Heart left ventricle (tissue), 16 donors: ENCODE measurements around the gene TARS2. TPM values are rescaled to one million over a fixed set of nuclear protein-coding genes. Genes with fewer than 3 reads are reported as not detected.

ENCODE experiments used
- ATAC-seq, 4 donors: fragments of 200-7000 bp; cut with Tn5 transposase; one replicate each; pipeline ENCODE4 v1.9.1; 2020 to 2022; ENCODE audit warnings: moderate library complexity in 4 of 4, mild to moderate bottlenecking in 3 of 4, moderate number of reproducible peaks in 1 of 4
- DNase-seq, 5 donors: peaks; one replicate each; pipeline ENCODE4 v3.0.0-alpha.2; 2020
- H3K27ac ChIP-seq, 12 donors: fragments of 200-600 bp; sonication (generic) in 4 of 12; one replicate each; pipeline versions ENCODE4 v1.5.0 to v1.8.0; 2016 to 2022; ENCODE audit warnings: mild to moderate bottlenecking in 2 of 12
- H3K27me3 ChIP-seq, 9 donors: fragments of 200-600 bp; sonication (generic) in 2 of 9; one replicate each; pipeline versions ENCODE4 v1.5.1 to v1.8.0; 2016 to 2022; ENCODE audit warnings: mild to moderate bottlenecking in 3 of 9
- H3K36me3 ChIP-seq, 9 donors: fragments of 200-600 bp; sonication (generic) in 2 of 9; one replicate each; pipeline versions ENCODE4 v1.5.0 to v1.8.0; 2018 to 2022; ENCODE audit warnings: mild to moderate bottlenecking in 2 of 9
- H3K4me1 ChIP-seq, 12 donors: fragments of 200-600 bp; sonication (generic) in 4 of 12; one replicate each; pipeline versions ENCODE4 v1.5.0 to v1.8.0; 2016 to 2022; ENCODE audit warnings: mild to moderate bottlenecking in 3 of 12
- H3K4me3 ChIP-seq, 12 donors: fragments of 200-600 bp; sonication (generic) in 4 of 12; one replicate each; pipeline versions ENCODE4 v1.5.0 to v1.8.0; 2017 to 2022; ENCODE audit warnings: mild to moderate bottlenecking in 9 of 12, moderate library complexity in 4 of 12
- H3K9me3 ChIP-seq, 12 donors: fragments of 200-600 bp; sonication (generic) in 4 of 12; one replicate each; pipeline versions ENCODE4 v1.5.0 to v1.8.0; 2016 to 2022; ENCODE audit warnings: mild to moderate bottlenecking in 1 of 12
- POLR2A ChIP-seq, 2 donors: fragments of 450-650 bp; IDR thresholded peaks; one replicate each; pipeline ENCODE4 v1.6.1; 2017; ENCODE audit warnings: antibody characterized with exemption in 2 of 2, mild to moderate bottlenecking in 2 of 2, moderate library complexity in 2 of 2
- WGBS, 4 donors: extraction: QIAGEN DNeasy Blood & Tissue Kit in 2 of 4; methylation state at CpG; one replicate each; pipeline versions ENCODE4 v1.1.5 to v1.1.7; 2013 to 2018; 5-methylcytosine and 5-hydroxymethylcytosine counted together
- intact Hi-C, 10 donors: fragments of 100-400 bp; cut with DNase I; formaldehyde crosslinking; loops; one replicate each; pipeline versions ENCODE4 v1.11.1 to v1.14.2; 2022
- polyA plus RNA-seq, 2 donors: library from polyadenylated mRNA; stranded (reverse); fragments of 200-250 nt; gene quantifications; one replicate each; pipeline ENCODE4 v1.2.3, GENCODE V29; 2013
- total RNA-seq, 9 donors: library from RNA; depleted of rRNA in 2 of 9; stranded (reverse); fragments of >200 nt in 2 of 9; fragmentation: NEBNext Ultra II Directional in 3 of 9; extraction: Animal tissue kit (Norgen Biotek cat#: 25700) in 3 of 9; gene quantifications; one replicate each; pipeline versions ENCODE4 v1.1.0 to v1.2.4, GENCODE V29; 2016 to 2023
- TF ChIP-seq, protein P1 (sequence below), 12 donors: fragments of 200-600 bp; sonication (generic) in 4 of 12; IDR thresholded peaks; one replicate each; pipeline versions ENCODE4 v1.5.0 to v1.8.0; 2018 to 2022; ENCODE audit warnings: antibody characterized with exemption in 12 of 12, mild to moderate bottlenecking in 5 of 12
- donor health status: ischemic (EF 13 %, LVEDD 7.1; RV severe dilation, severe dysfunction).
- donor health status: healthy with polysubstance abuse.
- donor health status: DM: no; HTN: yes; CAD: no.
- donor health status: DM: no; HTN: no; CAD: no.
- donor health status: ischemic (EF 25% LVEDD 6.9; RV normal size, moderate dysfunction).
- donor health status: ischemic (EF 25% LVEDD 5.7; RV mildly dilated, moderate dysfunction).
- donor health status: healthy.
- donor health status: DM: yes; HTN: yes; CAD: no.
- donor health status: ischemic (EF 35%, LVEDD 5.7; RV mildly dilated, moderate dysfunction).
- donor health status: nonischemic (EF 11% LVEDD 7.7; RV severe dilation, severe dysfunction).
- donor health status: DM: yes; HTN: yes; CAD: no.
- donor health status: PGD.
- donor health status: ischemic (EF 29% LVEDD 5.4; RV normal size, mild dysfunction).
- donor health status: nonischemic (EF 23%, LVEDD 6.1; RV moderate dilation, normal function).

TARS2 gene
- total and polyA plus RNA-seq, 11 donors: 21.9 to 46.5 (median 28.9) TPM

DNA sequence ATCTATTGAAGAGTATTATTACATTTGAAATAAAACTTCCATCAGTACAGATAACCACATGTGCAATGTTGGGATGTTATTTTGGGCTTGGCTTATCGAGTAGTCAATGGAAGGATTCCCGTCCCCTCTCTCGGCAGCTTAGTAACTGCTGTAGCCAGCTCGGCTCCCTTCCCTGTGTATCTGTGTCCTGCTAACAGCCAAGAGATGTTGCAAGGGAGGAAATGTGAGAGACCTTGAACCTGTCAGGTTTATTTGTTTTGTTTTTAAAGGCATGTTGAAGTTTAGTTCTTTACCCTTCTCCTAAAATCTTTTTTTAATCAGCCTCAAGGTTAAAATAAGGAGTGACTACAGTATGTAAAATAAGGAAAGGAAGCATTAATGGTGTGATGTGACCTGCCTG lies 13.6 kb upstream of the TARS2 start:
- Histone ChIP-seq H3K27ac (peak overlapping the region in 11 of 12 donors; percentile 11 to 73 (median 50)), H3K4me3 (no peak overlapping the region), H3K27me3 (no peaks in the 10 kb centered on the region), H3K4me1 (peaks cover 0 to 47% (median 20%) of the 10 kb centered on the region in 12 donors), H3K36me3 (peaks cover 0 to 55% (median 37%) of the 10 kb centered on the region in 9 donors), H3K9me3 (no peaks in the 10 kb centered on the region)
- DNase-seq: peak in 4 of 5 donors; percentile 34 to 60 (median 52)
- intact Hi-C loops: loop anchor here in 3 of 10 donors (5.0 kb wide), 3 partner anchors 44 to 64 kb away; partner anchors contain the start of gene FALEC (in 1 of the 3)
- ATAC-seq: peak; percentile 51 to 84 (median 82)
- WGBS, 4 donors: 43 to 56% (median 51%) methylated on average over 4 of the region's 4 CpGs
- TF ChIP-seq, protein P1, sequence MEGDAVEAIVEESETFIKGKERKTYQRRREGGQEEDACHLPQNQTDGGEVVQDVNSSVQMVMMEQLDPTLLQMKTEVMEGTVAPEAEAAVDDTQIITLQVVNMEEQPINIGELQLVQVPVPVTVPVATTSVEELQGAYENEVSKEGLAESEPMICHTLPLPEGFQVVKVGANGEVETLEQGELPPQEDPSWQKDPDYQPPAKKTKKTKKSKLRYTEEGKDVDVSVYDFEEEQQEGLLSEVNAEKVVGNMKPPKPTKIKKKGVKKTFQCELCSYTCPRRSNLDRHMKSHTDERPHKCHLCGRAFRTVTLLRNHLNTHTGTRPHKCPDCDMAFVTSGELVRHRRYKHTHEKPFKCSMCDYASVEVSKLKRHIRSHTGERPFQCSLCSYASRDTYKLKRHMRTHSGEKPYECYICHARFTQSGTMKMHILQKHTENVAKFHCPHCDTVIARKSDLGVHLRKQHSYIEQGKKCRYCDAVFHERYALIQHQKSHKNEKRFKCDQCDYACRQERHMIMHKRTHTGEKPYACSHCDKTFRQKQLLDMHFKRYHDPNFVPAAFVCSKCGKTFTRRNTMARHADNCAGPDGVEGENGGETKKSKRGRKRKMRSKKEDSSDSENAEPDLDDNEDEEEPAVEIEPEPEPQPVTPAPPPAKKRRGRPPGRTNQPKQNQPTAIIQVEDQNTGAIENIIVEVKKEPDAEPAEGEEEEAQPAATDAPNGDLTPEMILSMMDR (IDR thresholded peaks at IDR 0.05): no peak
- no peak for TF ChIP-seq POLR2A (IDR thresholded peaks at IDR 0.05)

DNA sequence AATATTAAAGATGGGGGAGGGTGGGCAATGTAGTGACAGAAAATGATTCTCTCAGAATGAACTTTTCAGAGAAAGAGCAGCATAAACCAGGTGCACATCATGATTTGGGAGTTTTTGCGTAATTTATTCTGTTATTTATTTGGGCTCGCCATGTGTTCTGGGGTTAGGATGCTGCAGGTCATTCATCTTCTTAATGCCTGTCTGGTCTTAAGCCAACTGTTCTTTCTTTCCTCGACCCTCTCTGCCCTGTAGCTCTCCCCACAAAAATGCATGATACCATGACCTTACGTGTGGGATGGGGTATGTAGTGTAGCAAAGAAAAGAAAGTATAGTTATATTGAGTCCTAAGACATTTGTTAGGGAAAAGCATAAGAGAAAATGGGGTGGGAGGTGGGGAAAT lies 12.3 kb upstream of the TARS2 start:
- intact Hi-C loops: loop anchor here in 3 of 10 donors (5.0 kb wide), 3 partner anchors 42 to 62 kb away; partner anchors contain the start of gene FALEC (in 1 of the 3)

DNA sequence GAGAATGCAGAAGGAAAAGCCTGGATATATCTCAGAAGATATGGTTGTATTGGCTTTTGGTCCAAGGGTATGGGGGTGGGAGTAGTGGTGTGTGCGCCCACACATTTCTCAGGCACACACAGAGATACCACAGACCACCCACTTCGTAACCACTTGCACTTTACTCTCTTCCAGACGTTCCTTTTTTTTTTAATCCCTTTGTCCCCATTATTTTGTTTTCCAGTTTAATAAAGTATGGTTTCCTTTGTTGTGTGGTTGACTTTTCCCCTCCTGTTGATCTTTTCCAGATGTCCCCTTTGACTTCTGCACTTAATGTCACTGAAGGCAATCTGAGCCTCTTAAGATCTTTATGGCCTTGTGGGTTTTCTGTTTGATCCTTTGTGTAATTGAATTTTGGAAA lies 10.5 kb upstream of the TARS2 start:
- intact Hi-C loops: no loop called here
- Histone ChIP-seq H3K4me1 (peaks cover 0 to 38% (median 18%) of the 10 kb centered on the region in 12 donors), H3K36me3 (peaks cover 0 to 26% (median 14%) of the 10 kb centered on the region in 9 donors), H3K27me3 (no peaks in the 10 kb centered on the region), H3K27ac (peak overlapping the region in 5 of 12 donors; percentile 1 to 55 (median 13)), H3K4me3 (no peak overlapping the region), H3K9me3 (no peaks in the 10 kb centered on the region)
- WGBS, 4 donors: 64 to 75% (median 70%) methylated on average over 3 of the region's 3 CpGs
- TF ChIP-seq, protein P1 (IDR thresholded peaks at IDR 0.05): no peak
- no peak for TF ChIP-seq POLR2A (IDR thresholded peaks at IDR 0.05)
- DNase-seq (no peak), ATAC-seq (no peak)

More for the DNA sequence above, 12.3 kb upstream of the TARS2 start:
- Histone ChIP-seq H3K27me3 (no peaks in the 10 kb centered on the region), H3K4me3 (no peak overlapping the region), H3K9me3 (no peaks in the 10 kb centered on the region), H3K36me3 (peaks cover 0 to 45% (median 33%) of the 10 kb centered on the region in 9 donors), H3K27ac (peak overlapping the region in 4 of 12 donors; percentile 29 to 68 (median 50)), H3K4me1 (peaks cover 0 to 47% (median 20%) of the 10 kb centered on the region in 12 donors)
- DNase-seq (no peak), ATAC-seq (no peak)
- 70 to 88% (median 82%) methylated on average over 4 of the region's 4 CpGs for WGBS, 4 donors
- no peak for TF ChIP-seq POLR2A (IDR thresholded peaks at IDR 0.05)

DNA sequence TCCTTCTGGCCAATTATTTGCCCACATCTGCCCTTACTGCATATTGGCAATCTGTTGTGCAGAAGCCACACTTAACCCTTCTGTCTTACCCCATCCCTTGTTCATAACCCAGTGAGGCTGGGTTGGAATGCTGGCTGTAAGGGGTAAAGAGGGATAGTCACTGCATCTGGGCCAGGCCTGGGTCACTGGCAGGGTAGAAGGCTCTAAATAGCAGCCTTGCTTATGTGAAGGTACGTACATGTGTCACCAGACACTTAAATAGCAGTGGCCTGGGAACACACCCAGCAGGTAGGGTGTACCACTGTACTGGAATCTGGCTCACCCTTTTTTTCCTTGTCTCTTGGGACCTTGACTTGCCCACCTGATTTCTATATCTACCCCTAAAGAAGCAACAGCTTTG lies 9.9 kb upstream of the TARS2 start:
- Histone ChIP-seq H3K27me3 (no peaks in the 10 kb centered on the region), H3K27ac (peak overlapping the region in 9 of 12 donors; percentile 1 to 55 (median 21)), H3K4me3 (no peak overlapping the region), H3K4me1 (peaks cover 0 to 38% (median 18%) of the 10 kb centered on the region in 12 donors), H3K36me3 (peaks cover 0 to 20% (median 9%) of the 10 kb centered on the region in 9 donors), H3K9me3 (no peaks in the 10 kb centered on the region)
- 35 to 71% (median 47%) methylated on average over 1 of the region's 1 CpG for WGBS, 4 donors
- DNase-seq: peak in 3 of 5 donors; percentile 22 to 53 (median 49)
- no peak for TF ChIP-seq POLR2A (IDR thresholded peaks at IDR 0.05)
- TF ChIP-seq, protein P1 (IDR thresholded peaks at IDR 0.05): no peak
- peak; percentile 84 to 89 (median 87) for ATAC-seq
- intact Hi-C loops: no loop called here
